HG03457 (cell line): ENCODE data around the gene CPNE7.

ENCODE experiments used
- ATAC-seq: cut with Tn5 transposase; IDR thresholded peaks from one replicate; pipeline ENCODE4 v1.9.1; 2021; ENCODE audit warnings: moderate number of reproducible peaks; ENCODE audit not compliant: unreplicated experiment

The CPNE7 gene

GRCh38 chr16:89575247-89576152 is at the start of gene CPNE7:
CPNE7 (plus strand) TSS chr16:89575758; CDS start chr16:89575898, 140 bp downstream.
- no peak for ATAC-seq

DNA sequence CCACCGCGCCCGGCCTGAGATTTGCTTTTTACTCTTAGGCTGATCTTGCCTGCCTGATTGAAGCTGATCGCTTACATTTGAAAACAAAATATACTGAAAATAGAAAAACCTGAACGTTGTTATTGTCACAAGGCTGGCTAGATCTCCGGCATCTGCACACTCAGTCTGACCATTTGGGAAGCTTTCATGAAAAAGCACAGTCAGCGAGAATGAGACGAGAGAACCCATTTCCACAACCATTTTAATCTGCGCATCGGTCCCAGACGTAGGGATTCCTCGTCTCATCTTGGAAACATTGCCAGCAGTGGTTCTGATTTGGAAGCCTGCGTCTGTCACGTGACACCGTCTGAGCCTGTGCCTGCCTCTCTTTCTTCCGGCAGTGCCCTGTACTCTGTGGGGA is 46.5 kb upstream of the CPNE7 start:
- ATAC-seq, result no peak

GRCh38 chr16:89530401-89531381 is 44.9 kb upstream of the CPNE7 start:
- no peak for ATAC-seq

- no peak for ATAC-seq
Observed at GRCh38 chr16:89531821-89532526, 43.6 kb upstream of the CPNE7 start.

GRCh38 chr16:89534252-89534756 is 41.3 kb upstream of the CPNE7 start:
- ATAC-seq, result no peak

GRCh38 chr16:89536371-89536770 is 39.2 kb upstream of the CPNE7 start:
- no peak for ATAC-seq

DNA sequence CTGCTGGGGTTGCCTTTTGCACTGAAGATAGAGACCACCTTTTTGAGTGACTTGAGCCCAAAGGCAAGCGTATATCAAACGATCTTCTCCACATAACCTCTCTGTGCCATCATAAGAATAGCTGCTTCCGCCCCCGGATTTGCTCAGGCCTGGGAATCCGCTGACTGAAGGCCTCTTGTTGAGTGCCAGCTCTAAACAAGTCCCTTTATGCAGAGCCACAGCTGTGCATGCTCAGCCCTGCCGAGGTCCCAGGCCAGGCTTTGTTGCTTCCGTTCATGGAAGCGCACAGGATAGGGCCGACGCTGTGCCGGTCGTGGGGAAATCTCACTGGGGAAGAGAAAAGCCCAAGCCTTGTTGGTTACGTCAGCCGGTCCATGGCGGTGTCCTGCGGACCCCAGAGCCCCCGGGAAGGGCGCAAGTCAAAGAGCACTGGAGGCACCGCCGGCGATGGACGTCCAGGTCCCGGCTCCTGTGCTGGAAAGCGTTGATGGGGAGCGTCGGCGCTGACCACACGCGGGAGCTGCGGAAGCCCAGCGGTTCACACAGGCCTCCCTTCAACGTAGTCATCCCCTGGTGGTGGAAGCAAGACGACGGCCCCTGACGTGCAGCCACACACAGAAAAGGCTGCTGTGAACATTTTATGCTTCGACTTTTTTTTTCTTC is 38.5 kb upstream of the CPNE7 start:
- ATAC-seq, result no peak

DNA sequence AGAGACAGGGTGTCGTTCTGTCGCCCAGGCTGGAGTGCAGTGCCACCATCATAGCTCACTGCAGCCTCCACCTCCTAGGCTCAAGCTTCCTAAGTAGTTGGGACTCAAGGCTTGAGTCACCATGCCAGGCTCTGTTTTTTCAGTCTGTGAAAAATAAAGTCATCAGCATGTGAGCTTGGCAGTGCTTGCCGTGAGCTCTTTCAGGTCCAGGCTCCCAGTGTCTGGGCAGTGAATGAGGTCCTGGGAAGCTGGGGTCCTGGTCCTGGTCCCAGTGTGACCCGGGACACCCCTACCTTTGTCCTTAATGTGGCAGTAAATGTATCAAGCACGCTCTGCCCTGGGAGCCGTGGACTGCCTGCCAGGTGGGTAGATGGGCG is 38.0 kb upstream of the CPNE7 start:
- ATAC-seq, result no peak

GRCh38 chr16:89538286-89538685 is 37.3 kb upstream of the CPNE7 start:
- ATAC-seq, result no peak

DNA sequence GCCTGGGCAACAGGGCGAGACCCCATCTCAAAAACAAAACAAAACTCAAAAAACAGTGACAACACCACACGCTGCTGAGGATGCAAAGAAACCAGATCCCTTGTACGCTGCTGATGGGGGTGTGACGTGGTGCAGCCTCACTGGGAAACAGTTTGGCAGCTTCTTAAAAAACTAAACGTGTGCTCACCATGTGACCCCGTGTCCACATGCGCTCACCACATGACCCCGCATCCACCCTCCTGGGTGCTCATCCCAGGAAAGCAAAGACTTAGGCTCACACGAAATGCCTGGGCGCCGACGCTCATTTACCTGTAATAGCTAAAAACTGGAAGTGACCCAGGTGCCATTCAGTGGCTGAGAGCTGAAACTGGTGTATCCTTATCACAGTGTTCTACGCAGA is 35.0 kb upstream of the CPNE7 start:
- ATAC-seq, result no peak

DNA sequence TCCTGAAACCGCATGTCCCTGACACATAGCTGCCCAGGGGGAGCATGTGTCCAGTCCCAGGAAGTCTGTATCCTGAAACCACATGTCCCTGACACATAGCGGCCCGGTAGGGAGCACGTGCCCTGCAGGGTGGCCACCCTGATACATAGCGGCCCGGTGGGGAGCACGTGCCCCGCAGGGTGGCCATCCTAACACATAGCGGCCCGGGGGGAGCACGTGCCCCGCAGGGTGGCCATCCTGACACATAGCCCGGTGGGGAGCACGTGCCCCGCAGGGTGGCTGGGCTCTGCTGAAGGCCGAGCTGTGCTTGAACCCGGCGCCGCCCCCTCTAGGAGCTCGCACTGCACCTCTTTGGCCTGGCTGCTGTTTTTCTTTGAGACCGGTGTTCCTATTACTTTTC is 33.8 kb upstream of the CPNE7 start:
- ATAC-seq, result no peak

- ATAC-seq, result no peak
Observed at GRCh38 chr16:89544113-89544512, 31.4 kb upstream of the CPNE7 start.

DNA sequence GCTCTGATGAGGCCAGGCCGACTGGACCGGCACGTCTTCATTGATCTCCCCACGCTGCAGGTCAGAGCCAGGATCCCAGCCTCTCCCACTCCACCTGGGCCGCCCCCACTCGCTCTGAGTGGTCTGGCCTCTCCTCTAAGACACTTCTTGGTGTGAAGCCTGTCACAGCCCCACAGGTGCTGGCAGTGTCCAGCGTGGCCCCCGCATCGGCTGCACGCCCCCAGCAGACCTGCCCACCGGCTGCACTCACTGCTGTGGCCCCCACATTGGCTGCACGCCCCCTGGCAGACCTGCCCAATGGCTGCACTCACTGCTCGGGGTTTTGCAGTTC is 30.9 kb upstream of the CPNE7 start:
- ATAC-seq, result no peak

- no peak for ATAC-seq
Observed at GRCh38 chr16:89545044-89545830, 30.3 kb upstream of the CPNE7 start.

- no peak for ATAC-seq
Observed at GRCh38 chr16:89545831-89546574, 29.6 kb upstream of the CPNE7 start.

- ATAC-seq, result no peak
Observed at GRCh38 chr16:89546781-89547180, 28.8 kb upstream of the CPNE7 start.

DNA sequence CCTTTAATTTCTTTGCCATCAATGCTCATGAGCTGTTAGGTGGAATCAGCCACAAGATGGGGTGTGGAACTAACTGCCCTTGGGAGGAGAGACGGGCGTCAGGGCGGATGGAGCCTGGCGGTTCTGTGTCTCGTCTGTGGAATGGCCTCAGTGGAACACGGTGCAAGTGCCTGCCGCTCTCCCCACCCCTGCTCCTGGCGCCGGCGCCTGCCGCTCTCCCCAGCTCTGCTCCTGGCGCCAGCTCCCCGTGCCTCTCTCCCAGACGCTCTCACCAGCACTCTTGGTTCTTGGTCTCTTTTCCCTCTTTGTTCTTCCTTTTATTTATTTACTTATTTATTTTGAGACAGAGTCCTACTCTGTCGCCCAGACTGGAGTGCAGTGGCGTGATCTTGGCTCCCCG is 28.3 kb upstream of the CPNE7 start:
- no peak for ATAC-seq

GRCh38 chr16:89547860-89548259 is 27.7 kb upstream of the CPNE7 start:
- no peak for ATAC-seq
